Common myeloid progenitor, CD34-positive (primary cell): ENCODE results near the gene OBP2A.

Source experiments
- CTCF ChIA-PET: fragments of 350-600 bp; sonication (Branson Sonifier 250); formaldehyde crosslinking; loops from one replicate; lab custom pipeline; 2021; ENCODE audit warnings: antibody characterized with exemption; lab: Charles Lee
- POLR2A ChIA-PET: fragments of 350-600 bp; sonication (Branson Sonifier 250); formaldehyde crosslinking; loops from one replicate; lab custom pipeline; 2021; ENCODE audit warnings: antibody characterized with exemption; lab: Charles Lee
- DNase-seq, 3 donors: peaks; one replicate each; pipeline versions ENCODE4 v3.0.0 to v3.0.0-alpha.2; 2013
- H3K27ac ChIP-seq, 2 experiments: 1 replicate in 1 of 2; 2 replicates in 1 of 2; pipeline ENCODE4 v1.7.0; 2013; ENCODE audit warnings: inconsistent platforms in 2 of 2, low read length in 2 of 2, mild to moderate bottlenecking in 2 of 2, low read depth in 1 of 2, moderate library complexity in 1 of 2; ENCODE audit not compliant: severe bottlenecking in 2 of 2, insufficient read depth in 1 of 2, poor library complexity in 1 of 2
- H3K27me3 ChIP-seq, 5 experiments: replicated peaks in 2 of 5; 1 replicate in 3 of 5; 2 replicates in 2 of 5; pipeline versions ENCODE4 v1.6.1 to v1.7.0; 2013; ENCODE audit warnings: low read length in 4 of 5, mild to moderate bottlenecking in 2 of 5, moderate library complexity in 2 of 5, inconsistent platforms in 1 of 5; ENCODE audit not compliant: insufficient read depth in 5 of 5, control insufficient read depth in 4 of 5
- H3K36me3 ChIP-seq, 4 experiments: 1 replicate in 2 of 4; 2 replicates in 2 of 4; pipeline versions ENCODE4 v1.6.1 to v1.7.0; 2013; ENCODE audit warnings: low read length in 3 of 4, control low read depth in 1 of 4, mild to moderate bottlenecking in 1 of 4; ENCODE audit not compliant: control insufficient read depth in 4 of 4, insufficient read depth in 4 of 4
- H3K4me1 ChIP-seq, 4 experiments: 1 replicate in 3 of 4; 2 replicates in 1 of 4; pipeline versions ENCODE4 v1.6.1 to v1.7.1; 2013; ENCODE audit warnings: low read length in 3 of 4, mild to moderate bottlenecking in 3 of 4, control low read depth in 1 of 4, inconsistent platforms in 1 of 4, moderate library complexity in 1 of 4; ENCODE audit not compliant: control insufficient read depth in 4 of 4, insufficient read depth in 4 of 4; ENCODE audit errors: control extremely low read depth in 1 of 4
- H3K4me3 ChIP-seq, 7 experiments: 1 replicate in 4 of 7; 2 replicates in 3 of 7; pipeline versions ENCODE4 v1.5.1 to v1.7.0; 2013; ENCODE audit warnings: mild to moderate bottlenecking in 7 of 7, low read length in 6 of 7, moderate library complexity in 6 of 7, inconsistent platforms in 2 of 7, low read depth in 2 of 7, control low read depth in 1 of 7; ENCODE audit not compliant: insufficient read depth in 4 of 7, control insufficient read depth in 1 of 7; ENCODE audit errors: extremely low read depth in 1 of 7
- H3K9me3 ChIP-seq, 5 experiments: 1 replicate in 4 of 5; 2 replicates in 1 of 5; pipeline versions ENCODE4 v1.6.1 to v1.7.1; 2013; ENCODE audit warnings: low read length in 4 of 5, mild to moderate bottlenecking in 2 of 5, inconsistent platforms in 1 of 5, low read depth in 1 of 5, moderate library complexity in 1 of 5; ENCODE audit not compliant: control insufficient read depth in 4 of 5, insufficient read depth in 2 of 5; ENCODE audit errors: control extremely low read depth in 1 of 5
- WGBS: methylation state at CpG from one replicate; pipeline ENCODE4 v1.1.5; 2013; ENCODE audit not compliant: insufficient coverage; 5-methylcytosine and 5-hydroxymethylcytosine counted together

The OBP2A gene

GRCh38 chr9:135591506-135592330 is 45.8 kb downstream of the OBP2A start:
- Histone ChIP-seq H3K27me3 (peaks cover 0 to 10% (median 2%) of the 10 kb centered on the region in 5 experiments), H3K4me3 (no peak overlapping the region), H3K27ac (no peak overlapping the region), H3K4me1 (no peaks in the 10 kb centered on the region), H3K9me3 (peaks cover 0 to 13% (median 5%) of the 10 kb centered on the region in 5 experiments), H3K36me3 (no peaks in the 10 kb centered on the region)
- no peak for DNase-seq
- ChIA-PET CTCF (no interaction called here), POLR2A (no interaction called here)
- WGBS, result 94% methylated on average over 16 of the region's 22 CpGs

- H3K27ac ChIP-seq, result no peak overlapping the region
- H3K4me3 ChIP-seq, result no peak overlapping the region
- peaks cover 0 to 8% (median 2%) of the 10 kb centered on the region in 5 experiments for H3K27me3 ChIP-seq
- peaks cover 0 to 13% (median 5%) of the 10 kb centered on the region in 5 experiments for H3K9me3 ChIP-seq
- ChIA-PET POLR2A (no interaction called here), CTCF (no interaction called here)
- DNase-seq, result no peak
- H3K36me3 ChIP-seq, result no peaks in the 10 kb centered on the region
- 87% methylated on average over 3 of the region's 5 CpGs for WGBS
- H3K4me1 ChIP-seq, result no peaks in the 10 kb centered on the region
Observed at GRCh38 chr9:135592331-135592590, 46.3 kb downstream of the OBP2A start.

- Histone ChIP-seq H3K27me3 (peaks cover 0 to 9% (median 2%) of the 10 kb centered on the region in 5 experiments), H3K4me1 (no peaks in the 10 kb centered on the region), H3K9me3 (peaks cover 0 to 13% (median 5%) of the 10 kb centered on the region in 5 experiments), H3K36me3 (no peaks in the 10 kb centered on the region), H3K4me3 (no peak overlapping the region), H3K27ac (no peak overlapping the region)
- ChIA-PET CTCF (no interaction called here), POLR2A (no interaction called here)
- 91% methylated on average over 6 of the region's 13 CpGs for WGBS
- no peak for DNase-seq
Observed at GRCh38 chr9:135592625-135593024, 46.7 kb downstream of the OBP2A start.

- Histone ChIP-seq H3K4me1 (no peaks in the 10 kb centered on the region), H3K36me3 (no peaks in the 10 kb centered on the region), H3K27me3 (peaks cover 2 to 12% (median 4%) of the 10 kb centered on the region in 5 experiments), H3K4me3 (no peak overlapping the region), H3K27ac (no peak overlapping the region), H3K9me3 (peaks cover 0 to 13% (median 5%) of the 10 kb centered on the region in 5 experiments)
- ChIA-PET POLR2A (interaction anchor here (0.6 kb wide), 1 partner anchor 70 kb away, joined by 3 read pairs; no protein-coding TSS in a partner anchor), CTCF (interaction anchor here (1.6 kb wide), 1 partner anchor 12 kb away, joined by 3 read pairs; no protein-coding TSS in a partner anchor)
- DNase-seq, result no peak
- 30% methylated on average over 2 of the region's 2 CpGs for WGBS
Observed at GRCh38 chr9:135596211-135596610, 50.3 kb downstream of the OBP2A start.
